ENCODE data around the gene NELL1.

Gene NELL1

GRCh38 chr11:20759541-20759940 is 90.2 kb downstream of the NELL1 start:
- no peak for TF ChIP-seq ZNF70 (CRISPR knock-in tag; IDR thresholded peaks at IDR 0.05)
- no peak for TF ChIP-seq TOX (CRISPR knock-in tag; IDR thresholded peaks at IDR 0.05; ENCODE audit: borderline replicate concordance)
- no peak for TF ChIP-seq ZFP30 (CRISPR knock-in tag; IDR thresholded peaks at IDR 0.05)
- TF ChIP-seq CSRNP3 (CRISPR knock-in tag; IDR thresholded peaks at IDR 0.05), result no peak
- no peak for TF ChIP-seq ZC3H10 (CRISPR knock-in tag; IDR thresholded peaks at IDR 0.05)
- no peak for TF ChIP-seq ZNF565 (CRISPR knock-in tag; conservative IDR thresholded peaks at IDR 0.05; ENCODE audit: low read depth)
- TF ChIP-seq PPARA (CRISPR knock-in tag; IDR thresholded peaks at IDR 0.05; ENCODE audit: borderline replicate concordance), result no peak
- TF ChIP-seq SNAI2 (CRISPR knock-in tag; IDR thresholded peaks at IDR 0.05), result no peak
- TF ChIP-seq OSR1 (CRISPR knock-in tag; IDR thresholded peaks at IDR 0.05), result no peak
- TF ChIP-seq ZNF8 (CRISPR knock-in tag; IDR thresholded peaks at IDR 0.05), result no peak
- no peak for TF ChIP-seq GLIS3 (CRISPR knock-in tag; IDR thresholded peaks at IDR 0.05)
- TF ChIP-seq ESRRG (CRISPR knock-in tag; IDR thresholded peaks at IDR 0.05), result no peak
- no peak for ATAC-seq

- ATAC-seq, result no peak
- TF ChIP-seq CSDC2 (CRISPR knock-in tag; IDR thresholded peaks at IDR 0.05) (no peak), GLIS3 (CRISPR knock-in tag; IDR thresholded peaks at IDR 0.05) (no peak), ISL1 (CRISPR knock-in tag; IDR thresholded peaks at IDR 0.05) (no peak), OSR1 (CRISPR knock-in tag; IDR thresholded peaks at IDR 0.05) (no peak), ZNF565 (CRISPR knock-in tag; conservative IDR thresholded peaks at IDR 0.05; ENCODE audit: low read depth) (no peak)
Measured at GRCh38 chr11:20760811-20761210, 91.4 kb downstream of the NELL1 start.

GRCh38 chr11:20762116-20762844 is 92.9 kb downstream of the NELL1 start:
- no peak for TF ChIP-seq ZFP3 (CRISPR knock-in tag; IDR thresholded peaks at IDR 0.05)
- no peak for TF ChIP-seq ARNTL (CRISPR knock-in tag; IDR thresholded peaks at IDR 0.05; ENCODE audit: borderline replicate concordance, low read depth)
- no peak for TF ChIP-seq ZNF8 (CRISPR knock-in tag; IDR thresholded peaks at IDR 0.05)
- no peak for TF ChIP-seq PPARA (CRISPR knock-in tag; IDR thresholded peaks at IDR 0.05; ENCODE audit: borderline replicate concordance)
- TF ChIP-seq OSR1 (CRISPR knock-in tag; IDR thresholded peaks at IDR 0.05), result no peak
- no peak for TF ChIP-seq POU6F1 (CRISPR knock-in tag; IDR thresholded peaks at IDR 0.05; ENCODE audit: borderline replicate concordance, low read depth)
- no peak for TF ChIP-seq ZFP30 (CRISPR knock-in tag; IDR thresholded peaks at IDR 0.05)
- no peak for TF ChIP-seq ESRRG (CRISPR knock-in tag; IDR thresholded peaks at IDR 0.05)
- no peak for TF ChIP-seq TOX (CRISPR knock-in tag; IDR thresholded peaks at IDR 0.05; ENCODE audit: borderline replicate concordance)
- TF ChIP-seq CREB5 (CRISPR knock-in tag; IDR thresholded peaks at IDR 0.05; ENCODE audit: low read depth), result no peak
- no peak for TF ChIP-seq PATZ1 (CRISPR knock-in tag; IDR thresholded peaks at IDR 0.05; ENCODE audit: borderline replicate concordance)
- TF ChIP-seq ZNF70 (CRISPR knock-in tag; IDR thresholded peaks at IDR 0.05), result no peak
- no peak for TF ChIP-seq TSHZ2 (CRISPR knock-in tag; IDR thresholded peaks at IDR 0.05)
- no peak for TF ChIP-seq ZC3H10 (CRISPR knock-in tag; IDR thresholded peaks at IDR 0.05)
- no peak for TF ChIP-seq CSRNP3 (CRISPR knock-in tag; IDR thresholded peaks at IDR 0.05)
- TF ChIP-seq TCF4 (CRISPR knock-in tag; IDR thresholded peaks at IDR 0.05; ENCODE audit: borderline replicate concordance), result no peak
- TF ChIP-seq ZNF565 (CRISPR knock-in tag; conservative IDR thresholded peaks at IDR 0.05; ENCODE audit: low read depth), result no peak
- TF ChIP-seq SNAI2 (CRISPR knock-in tag; IDR thresholded peaks at IDR 0.05), result no peak
- no peak for TF ChIP-seq CSDC2 (CRISPR knock-in tag; IDR thresholded peaks at IDR 0.05)
- no peak for ATAC-seq

Data from SK-N-SH treated with all-trans-retinoic acid at 6 μM for 48 hours (cell line).